IPS-18a (cell line): Measurements from ENCODE around the gene FBXL15.

ENCODE experiments used
- H3K27ac ChIP-seq: one replicate; pipeline ENCODE4 v1.5.1; 2013; ENCODE audit warnings: low read length
- H3K27me3 ChIP-seq: one replicate; pipeline ENCODE4 v1.6.1; 2013; ENCODE audit warnings: mild to moderate bottlenecking, low read length; ENCODE audit not compliant: control insufficient read depth, insufficient read depth
- H3K36me3 ChIP-seq: one replicate; pipeline ENCODE4 v1.6.1; 2013; ENCODE audit warnings: low read depth, low read length; ENCODE audit not compliant: control insufficient read depth
- H3K4me1 ChIP-seq: one replicate; pipeline ENCODE4 v1.6.1; 2013; ENCODE audit warnings: low read depth, low read length; ENCODE audit not compliant: control insufficient read depth
- H3K4me3 ChIP-seq: one replicate; pipeline ENCODE4 v1.5.1; 2013; ENCODE audit warnings: low read length
- H3K9ac ChIP-seq: one replicate; pipeline ENCODE4 v1.6.1; 2013; ENCODE audit warnings: mild to moderate bottlenecking, low read length, moderate library complexity
- H3K9me3 ChIP-seq: one replicate; pipeline ENCODE4 v1.6.1; 2013; ENCODE audit warnings: low read depth, low read length; ENCODE audit not compliant: control insufficient read depth

FBXL15 gene

GRCh38 chr10:102407425-102408130 is 13.1 kb upstream of the FBXL15 start:
- Histone ChIP-seq H3K4me1 (peaks cover 12% of the 10 kb centered on the region), H3K27me3 (peaks cover 60% of the 10 kb centered on the region), H3K27ac (no peak overlapping the region), H3K9me3 (no peaks in the 10 kb centered on the region), H3K4me3 (no peak overlapping the region), H3K9ac (no peak overlapping the region), H3K36me3 (no peaks in the 10 kb centered on the region)

- Histone ChIP-seq H3K9me3 (no peaks in the 10 kb centered on the region), H3K27me3 (peaks cover 63% of the 10 kb centered on the region), H3K36me3 (no peaks in the 10 kb centered on the region), H3K4me1 (peaks cover 12% of the 10 kb centered on the region), H3K27ac (no peak overlapping the region), H3K9ac (no peak overlapping the region), H3K4me3 (peak overlapping the region; percentile 36)
These were observed 12.4 kb upstream of the FBXL15 start for GRCh38 chr10:102408131-102408727.

- H3K27ac ChIP-seq, result no peak overlapping the region
- peaks cover 16% of the 10 kb centered on the region for H3K4me1 ChIP-seq
- H3K27me3 ChIP-seq, result peaks cover 63% of the 10 kb centered on the region
- H3K36me3 ChIP-seq, result no peaks in the 10 kb centered on the region
- peak overlapping the region; percentile 59 for H3K4me3 ChIP-seq
- H3K9ac ChIP-seq, result no peak overlapping the region
- no peaks in the 10 kb centered on the region for H3K9me3 ChIP-seq
These were observed 11.7 kb upstream of the FBXL15 start for GRCh38 chr10:102408728-102409603.

DNA sequence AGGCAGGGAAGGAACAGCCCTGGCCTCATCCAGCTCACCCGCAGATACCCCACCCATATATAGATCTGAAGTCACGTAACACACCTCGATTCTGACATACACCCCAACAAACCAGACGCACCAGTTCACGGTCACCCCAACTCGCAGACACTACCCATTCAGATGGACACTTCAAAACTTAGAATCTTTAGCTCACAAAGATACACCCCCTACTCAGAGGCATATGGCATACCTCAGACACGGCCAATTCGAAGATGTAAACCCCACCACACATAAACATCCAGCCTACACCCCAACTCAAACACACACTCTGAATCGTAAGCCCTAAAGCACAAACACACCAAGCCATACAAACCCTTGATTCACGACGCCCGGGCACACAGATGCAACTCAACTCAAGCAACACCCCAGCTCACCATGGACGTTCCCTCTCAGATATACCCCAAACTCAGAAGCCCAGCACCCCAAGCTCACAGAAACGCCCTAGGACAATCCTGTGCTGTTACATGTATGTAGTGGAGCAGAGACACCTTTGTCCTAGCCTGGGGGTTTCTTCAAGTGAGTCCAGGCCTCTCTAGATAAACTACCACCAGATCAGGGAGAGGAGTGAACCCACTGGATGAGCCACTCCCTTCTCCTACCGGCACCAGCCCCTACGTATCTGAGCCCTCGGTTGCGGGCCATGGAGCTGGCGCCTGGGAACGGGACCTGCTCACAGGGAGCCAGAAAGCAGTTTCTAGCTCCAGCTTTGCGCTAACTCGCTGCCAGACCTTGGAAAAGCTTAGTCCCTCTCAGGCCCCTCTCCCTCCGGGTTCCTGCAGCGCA is 10.8 kb upstream of the FBXL15 start:
- H3K4me3 ChIP-seq, result peak overlapping the region; percentile 59
- no peaks in the 10 kb centered on the region for H3K9me3 ChIP-seq
- peaks cover 16% of the 10 kb centered on the region for H3K4me1 ChIP-seq
- no peaks in the 10 kb centered on the region for H3K36me3 ChIP-seq
- peaks cover 63% of the 10 kb centered on the region for H3K27me3 ChIP-seq
- no peak overlapping the region for H3K9ac ChIP-seq
- no peak overlapping the region for H3K27ac ChIP-seq

- peak overlapping the region; percentile 59 for H3K4me3 ChIP-seq
These were observed 10.1 kb upstream of the FBXL15 start for GRCh38 chr10:102410429-102411073.

DNA sequence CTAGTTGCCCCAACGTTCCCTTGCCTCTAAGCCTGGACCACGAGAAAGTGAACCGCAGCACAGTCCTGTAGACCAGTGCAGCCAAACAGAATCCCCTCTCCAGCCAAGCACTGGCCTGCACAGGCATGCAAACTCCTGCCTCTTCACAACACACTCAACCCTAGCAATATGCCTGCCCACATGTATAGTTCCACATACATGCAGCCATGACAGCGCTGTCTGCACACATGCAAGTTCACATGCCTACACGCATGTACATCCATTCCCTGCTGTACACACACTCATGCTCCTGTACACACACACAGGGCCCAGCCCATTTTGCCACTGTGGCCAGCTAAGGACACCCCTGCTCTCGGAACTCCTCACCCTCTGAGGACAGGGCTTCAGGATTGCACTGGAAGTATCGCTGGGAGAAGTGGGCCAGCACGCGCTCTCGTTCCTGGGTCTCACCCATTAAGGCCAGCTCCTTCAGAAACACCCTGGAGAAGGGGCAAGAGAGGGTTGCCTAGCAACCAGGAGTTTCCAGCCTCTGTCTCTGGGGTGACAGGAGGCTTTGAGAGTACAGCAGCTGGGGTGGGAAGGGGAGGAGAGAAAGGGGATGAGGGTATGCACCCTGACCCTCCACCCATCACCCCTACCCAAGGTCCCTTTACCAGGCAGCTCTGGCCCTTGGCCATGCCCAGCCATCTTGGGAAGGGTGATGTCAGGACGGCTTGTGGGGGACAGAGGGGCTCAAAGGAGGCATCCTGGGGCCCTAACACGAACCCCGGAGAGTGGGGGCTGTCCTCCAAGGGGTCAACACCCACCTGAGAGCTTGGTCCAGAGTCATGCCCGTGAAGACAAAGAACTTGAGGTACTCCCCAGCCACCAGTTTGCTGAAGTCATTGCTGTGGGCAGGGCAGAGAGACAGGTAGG is 9.0 kb upstream of the FBXL15 start:
- no peaks in the 10 kb centered on the region for H3K9me3 ChIP-seq
- no peaks in the 10 kb centered on the region for H3K36me3 ChIP-seq
- H3K27me3 ChIP-seq, result peaks cover 61% of the 10 kb centered on the region
- H3K9ac ChIP-seq, result no peak overlapping the region
- H3K4me3 ChIP-seq, result peak overlapping the region; percentile 59
- peaks cover 16% of the 10 kb centered on the region for H3K4me1 ChIP-seq
- H3K27ac ChIP-seq, result no peak overlapping the region

More at GRCh38 chr10:102410429-102411073, 10.1 kb upstream of the FBXL15 start:
- no peaks in the 10 kb centered on the region for H3K9me3 ChIP-seq
- H3K27ac ChIP-seq, result no peak overlapping the region
- peak overlapping the region; percentile 32 for H3K9ac ChIP-seq
- no peaks in the 10 kb centered on the region for H3K36me3 ChIP-seq
- peaks cover 16% of the 10 kb centered on the region for H3K4me1 ChIP-seq
- peaks cover 63% of the 10 kb centered on the region for H3K27me3 ChIP-seq

DNA sequence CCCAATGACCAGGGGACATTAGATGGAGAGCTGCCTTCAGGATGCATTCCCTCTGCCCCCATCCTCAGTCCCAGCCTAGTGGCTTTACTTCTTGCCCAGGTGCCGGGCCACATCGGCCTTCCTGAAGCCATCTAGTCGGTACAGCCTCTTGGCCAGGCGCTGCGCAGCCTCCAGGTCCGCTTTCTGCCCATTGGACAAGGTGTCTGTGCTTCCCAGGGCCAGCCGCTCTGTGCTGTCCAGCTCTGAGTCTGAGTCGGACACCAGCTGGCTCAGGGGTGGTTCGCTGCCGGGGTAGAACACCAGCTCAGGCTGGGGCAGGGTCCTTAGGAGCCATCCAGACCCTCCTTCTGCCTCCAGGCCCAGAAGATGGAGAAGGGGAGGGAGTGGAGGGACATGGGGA is 8.3 kb upstream of the FBXL15 start:
- Histone ChIP-seq H3K27me3 (peaks cover 54% of the 10 kb centered on the region), H3K36me3 (no peaks in the 10 kb centered on the region)

GRCh38 chr10:102413053-102413705 is 7.5 kb upstream of the FBXL15 start:
- Histone ChIP-seq H3K4me1 (peaks cover 16% of the 10 kb centered on the region), H3K9me3 (no peaks in the 10 kb centered on the region), H3K36me3 (no peaks in the 10 kb centered on the region), H3K4me3 (no peak overlapping the region), H3K27me3 (peaks cover 50% of the 10 kb centered on the region), H3K27ac (no peak overlapping the region), H3K9ac (no peak overlapping the region)

More for the DNA sequence above, 8.3 kb upstream of the FBXL15 start:
- Histone ChIP-seq H3K4me3 (no peak overlapping the region), H3K27ac (no peak overlapping the region), H3K9me3 (no peaks in the 10 kb centered on the region), H3K9ac (no peak overlapping the region), H3K4me1 (peaks cover 16% of the 10 kb centered on the region)

DNA sequence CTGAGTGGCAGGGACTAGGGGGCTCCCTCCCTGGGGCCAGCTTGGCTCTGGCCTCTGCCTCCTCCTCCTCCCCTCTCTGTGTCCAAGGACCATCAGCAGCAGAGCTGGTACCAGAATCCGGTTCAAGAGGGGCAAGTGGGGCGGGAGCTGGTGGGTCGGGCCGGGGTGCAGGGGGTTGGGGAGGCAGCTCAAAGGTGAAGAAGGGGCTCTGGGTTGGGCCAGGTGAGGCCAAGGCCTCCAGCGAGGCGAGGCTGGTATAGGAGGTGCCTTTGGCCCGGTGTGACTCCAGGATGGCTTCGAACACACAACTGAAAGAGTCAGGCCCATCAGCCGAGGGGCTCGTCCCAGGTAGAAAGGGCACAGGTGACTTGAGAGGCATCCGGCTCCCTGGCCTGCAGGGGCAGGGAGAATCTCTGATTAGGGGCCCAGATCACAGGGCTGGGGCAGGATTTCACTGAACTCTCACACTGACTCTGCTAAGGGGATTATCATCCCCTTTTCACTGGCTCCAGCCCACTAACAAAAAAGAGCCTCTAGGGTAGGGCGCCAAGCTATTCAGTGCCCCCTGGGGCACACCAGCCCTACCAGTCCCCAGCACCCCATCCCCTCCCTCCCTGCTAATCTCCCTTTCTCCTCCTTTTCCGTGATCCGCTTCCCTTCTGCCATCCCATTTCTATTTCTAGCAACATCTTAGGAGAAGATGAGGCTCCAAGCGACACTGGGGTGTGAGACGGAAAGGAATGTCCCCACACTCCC is 6.7 kb upstream of the FBXL15 start:
- no peak overlapping the region for H3K4me3 ChIP-seq
- H3K9ac ChIP-seq, result no peak overlapping the region
- no peak overlapping the region for H3K27ac ChIP-seq
- H3K4me1 ChIP-seq, result peaks cover 16% of the 10 kb centered on the region
- H3K9me3 ChIP-seq, result no peaks in the 10 kb centered on the region
- no peaks in the 10 kb centered on the region for H3K36me3 ChIP-seq
- H3K27me3 ChIP-seq, result peaks cover 45% of the 10 kb centered on the region
